ENCODE results near the gene ZSWIM8.

Gene ZSWIM8

DNA sequence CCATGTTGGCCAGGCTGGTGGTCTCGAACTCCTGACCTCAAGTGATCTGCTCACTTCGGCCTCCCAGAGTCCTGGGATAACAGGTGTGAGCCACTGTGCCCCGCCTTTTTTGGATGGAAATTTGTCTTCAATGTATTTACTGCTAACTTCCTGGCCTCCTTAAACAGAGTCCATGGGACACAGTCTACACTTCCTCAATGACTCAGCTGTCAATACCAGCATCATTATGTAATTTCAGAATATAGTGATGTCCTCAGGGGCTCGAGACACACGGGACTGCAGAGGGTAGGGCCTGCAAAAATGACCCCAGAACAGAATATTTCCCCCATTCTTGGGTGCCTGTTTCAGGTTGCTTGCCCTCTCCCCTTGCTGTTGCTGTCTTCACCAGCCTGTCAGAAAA lies 57.9 kb downstream of the ZSWIM8 start:
- DNase-seq (ENCODE audit: low spot score): no peak

DNA sequence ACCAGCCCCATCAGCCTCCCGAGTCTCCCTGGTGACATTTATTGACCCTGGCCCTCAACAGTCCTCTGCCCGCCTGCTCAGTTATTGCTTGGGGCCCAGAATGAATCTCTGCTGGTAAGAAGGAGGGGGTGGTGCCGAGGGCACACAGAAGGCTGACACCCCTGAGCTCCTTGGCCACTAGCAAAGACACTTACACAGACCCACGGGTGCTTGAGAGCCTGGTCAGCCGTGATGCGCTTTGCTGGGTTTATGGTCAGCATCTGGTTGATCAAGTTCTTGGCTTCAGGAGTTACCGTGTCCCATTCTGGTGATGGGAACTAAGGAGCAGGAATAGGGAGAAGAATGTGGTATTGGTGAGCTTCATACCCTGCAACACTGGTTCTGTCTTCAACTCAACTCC lies 61.6 kb downstream of the ZSWIM8 start:
- DNase-seq (ENCODE audit: low spot score): no peak

DNA sequence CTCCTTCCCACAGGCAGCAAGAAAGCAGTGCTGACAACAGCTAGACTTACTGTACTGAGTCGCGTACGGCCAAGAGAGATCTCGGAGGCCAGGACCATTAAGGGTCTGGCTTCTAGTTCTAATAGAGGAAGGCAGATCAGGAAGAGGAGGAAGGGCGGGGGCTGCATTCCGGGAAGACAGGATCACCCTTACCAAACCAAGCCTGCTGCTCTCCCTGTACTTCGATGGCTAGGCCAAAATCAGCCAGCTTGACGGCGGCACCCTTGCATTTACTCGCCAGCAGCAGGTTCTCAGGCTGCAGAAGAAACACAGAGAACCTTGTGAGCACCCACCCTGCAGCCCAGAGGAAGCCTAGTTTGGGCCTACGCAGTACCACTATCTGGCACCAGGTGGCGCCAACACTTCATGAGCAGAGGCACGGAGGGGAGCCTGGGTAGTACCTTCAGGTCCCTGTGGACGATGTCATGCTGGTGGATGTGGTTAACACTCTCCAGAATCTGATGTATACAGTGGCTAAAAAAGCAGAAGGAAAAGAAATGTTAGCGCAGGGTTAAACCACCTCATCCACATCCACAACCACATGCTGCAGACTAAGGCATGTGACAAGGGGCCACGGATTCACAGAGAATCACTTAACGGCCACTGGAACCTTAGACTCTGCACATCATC lies 63.5 kb downstream of the ZSWIM8 start:
- DNase-seq (ENCODE audit: low spot score): peak; percentile 77

DNA sequence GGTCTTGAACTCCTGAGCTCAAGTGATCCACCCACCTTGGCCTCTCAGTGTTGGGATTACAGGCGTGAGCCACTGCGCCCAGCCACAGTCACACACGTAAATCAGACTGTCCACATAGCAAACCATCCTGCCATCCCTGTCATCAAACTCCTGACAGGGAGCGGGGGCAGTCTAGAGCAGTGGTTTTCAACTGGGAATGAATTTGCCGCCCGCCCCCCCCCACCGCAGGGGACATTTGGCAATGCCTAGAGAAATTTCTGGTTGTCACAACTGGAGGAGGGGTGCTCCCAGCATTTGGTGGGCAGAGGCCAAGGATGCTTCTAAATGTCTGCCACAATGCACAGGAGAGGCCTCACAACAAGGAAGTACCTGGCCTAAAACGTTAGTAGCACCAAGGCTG lies 64.8 kb downstream of the ZSWIM8 start:
- DNase-seq (ENCODE audit: low spot score): no peak

DNA sequence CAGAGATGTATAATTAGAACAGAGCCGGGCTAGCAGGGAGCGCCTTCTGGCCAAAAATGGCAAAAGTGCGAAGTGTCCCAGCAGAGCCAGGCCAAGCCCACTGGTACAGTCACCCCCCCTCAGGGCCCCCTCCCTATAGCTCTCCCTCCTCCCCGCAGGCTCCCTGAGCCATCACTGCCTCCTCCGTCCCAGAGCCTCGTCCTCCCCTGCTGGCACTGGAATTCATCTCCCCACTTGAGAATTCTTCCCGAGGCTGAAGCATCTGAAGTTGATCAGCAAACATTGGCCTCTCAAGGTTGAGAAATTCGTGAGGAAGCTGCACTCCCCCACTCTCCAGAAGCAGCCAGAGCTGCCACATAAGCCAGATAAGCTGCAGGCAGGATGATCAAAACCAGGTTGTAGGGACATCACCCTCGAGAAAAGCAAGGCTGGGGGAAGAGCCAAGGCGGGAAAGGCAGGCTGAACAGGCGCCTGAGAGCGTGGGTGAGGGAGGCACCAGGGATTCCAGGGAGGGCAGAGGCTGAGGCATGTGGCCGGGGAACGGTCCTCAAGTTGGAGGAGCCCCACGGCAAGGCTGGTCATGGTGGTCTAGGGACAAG lies 65.6 kb downstream of the ZSWIM8 start:
- no peak for DNase-seq (ENCODE audit: low spot score)
